Breast epithelium (tissue), 4 donors: Measurements from ENCODE around the gene MAP3K6. TPM values are rescaled to one million over a fixed set of nuclear protein-coding genes. Genes with fewer than 3 reads are reported as not detected.
"Not testable (repeated sequence)": the region's sequence is repeated elsewhere in the genome, so short reads cannot be mapped to it uniquely, and the experiment has no call there.

Source experiments
- DNase-seq, 2 donors: peaks; one replicate each; pipeline ENCODE4 v3.0.0-alpha.2; 2019; ENCODE audit warnings: low spot score in 2 of 2
- H3K27ac ChIP-seq, 2 donors: fragments of 200-600 bp; sonication (generic) in 1 of 2; one replicate each; pipeline ENCODE4 v1.5.1; 2016 to 2019; ENCODE audit warnings: mild to moderate bottlenecking in 1 of 2
- H3K27me3 ChIP-seq, 2 donors: fragments of 200-600 bp; sonication (generic) in 1 of 2; one replicate each; pipeline versions ENCODE4 v1.5.1 to v1.6.0; 2017 to 2019; ENCODE audit warnings: control low read depth in 1 of 2, mild to moderate bottlenecking in 1 of 2
- H3K36me3 ChIP-seq: fragments of 200-600 bp; one replicate; pipeline ENCODE4 v1.5.1; 2019
- H3K4me1 ChIP-seq, 2 donors: fragments of 200-600 bp; sonication (generic); one replicate each; pipeline ENCODE4 v1.5.1; 2016 to 2019; ENCODE audit warnings: control low read depth in 1 of 2
- H3K4me3 ChIP-seq, 3 donors: fragments of 200-600 bp; sonication (generic); 1 replicate in 2 of 3; 2 replicates in 1 of 3; pipeline ENCODE4 v1.5.1; 2016 to 2019; ENCODE audit warnings: mild to moderate bottlenecking in 3 of 3, moderate library complexity in 2 of 3
- H3K9me3 ChIP-seq, 2 donors: fragments of 200-600 bp; sonication (generic) in 1 of 2; one replicate each; pipeline ENCODE4 v1.5.1; 2016 to 2019; ENCODE audit warnings: control low read depth in 1 of 2
- POLR2A ChIP-seq: fragments of 450-650 bp; IDR thresholded peaks from one replicate; pipeline ENCODE4 v1.6.1; 2016; ENCODE audit warnings: antibody characterized with exemption, mild to moderate bottlenecking, moderate library complexity
- POLR2AphosphoS5 ChIP-seq, 3 donors: sonication (generic); formaldehyde crosslinking; IDR thresholded peaks; one replicate each; pipeline ENCODE4 v1.6.1; 2017; ENCODE audit warnings: antibody characterized with exemption in 3 of 3
- intact Hi-C: fragments of 100-400 bp; cut with DNase I; formaldehyde crosslinking; loops from one replicate; pipeline ENCODE4 v1.15.1; 2023; ENCODE audit warnings: low total_unique reads
- total RNA-seq, 3 donors: library from RNA; depleted of rRNA; stranded (reverse); fragments of >200 nt; gene quantifications; one replicate each; pipeline ENCODE4 v1.1.0, GENCODE V29; 2016
- TF ChIP-seq, protein P1 (sequence below), 3 donors: fragments of 450-650 bp; IDR thresholded peaks; one replicate each; pipeline ENCODE4 v1.5.1; 2016 to 2017; ENCODE audit warnings: antibody characterized with exemption in 3 of 3, mild to moderate bottlenecking in 3 of 3, moderate library complexity in 3 of 3

MAP3K6 gene
- total RNA-seq, 3 donors from 2014 or later, result 29.4 to 67.5 (median 52.0) TPM

DNA sequence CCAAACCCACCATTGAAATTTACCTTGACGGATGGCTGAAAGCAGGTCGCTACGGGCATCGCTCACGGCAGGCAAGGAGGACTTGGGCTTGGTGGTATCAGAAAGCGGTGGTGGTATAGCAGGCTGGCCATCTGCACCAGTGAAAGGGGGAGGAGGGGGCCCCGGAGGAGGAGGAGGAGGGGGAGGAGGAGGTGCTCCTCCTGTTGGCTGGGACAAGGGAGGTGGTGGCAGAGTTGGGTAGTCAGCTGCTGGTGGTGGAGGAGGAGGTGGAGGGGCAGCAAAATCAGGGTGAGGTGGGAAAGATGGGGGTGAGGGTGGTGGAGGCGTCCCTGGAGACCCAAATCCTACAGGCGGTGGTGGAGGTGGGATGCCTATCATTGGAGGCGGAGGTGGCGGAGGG, 42.9 kb upstream of the MAP3K6 start:
- TF ChIP-seq, protein P1, sequence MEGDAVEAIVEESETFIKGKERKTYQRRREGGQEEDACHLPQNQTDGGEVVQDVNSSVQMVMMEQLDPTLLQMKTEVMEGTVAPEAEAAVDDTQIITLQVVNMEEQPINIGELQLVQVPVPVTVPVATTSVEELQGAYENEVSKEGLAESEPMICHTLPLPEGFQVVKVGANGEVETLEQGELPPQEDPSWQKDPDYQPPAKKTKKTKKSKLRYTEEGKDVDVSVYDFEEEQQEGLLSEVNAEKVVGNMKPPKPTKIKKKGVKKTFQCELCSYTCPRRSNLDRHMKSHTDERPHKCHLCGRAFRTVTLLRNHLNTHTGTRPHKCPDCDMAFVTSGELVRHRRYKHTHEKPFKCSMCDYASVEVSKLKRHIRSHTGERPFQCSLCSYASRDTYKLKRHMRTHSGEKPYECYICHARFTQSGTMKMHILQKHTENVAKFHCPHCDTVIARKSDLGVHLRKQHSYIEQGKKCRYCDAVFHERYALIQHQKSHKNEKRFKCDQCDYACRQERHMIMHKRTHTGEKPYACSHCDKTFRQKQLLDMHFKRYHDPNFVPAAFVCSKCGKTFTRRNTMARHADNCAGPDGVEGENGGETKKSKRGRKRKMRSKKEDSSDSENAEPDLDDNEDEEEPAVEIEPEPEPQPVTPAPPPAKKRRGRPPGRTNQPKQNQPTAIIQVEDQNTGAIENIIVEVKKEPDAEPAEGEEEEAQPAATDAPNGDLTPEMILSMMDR (IDR thresholded peaks at IDR 0.05), result no peak
- no peak for TF ChIP-seq POLR2AphosphoS5 (IDR thresholded peaks at IDR 0.05)
- no peak for TF ChIP-seq POLR2A
- H3K36me3 ChIP-seq, result no peaks in the 10 kb centered on the region
- DNase-seq, result no peak
- peak overlapping the region in 1 of 2 donors; percentile 45 for H3K27ac ChIP-seq
- H3K4me3 ChIP-seq, result no peak overlapping the region
- intact Hi-C loops, result no loop called here
- H3K4me1 ChIP-seq, result peaks cover 3 to 25% of the 10 kb centered on the region in 2 donors
- H3K27me3 ChIP-seq, result no peaks in the 10 kb centered on the region
- H3K9me3 ChIP-seq, result no peaks in the 10 kb centered on the region

DNA sequence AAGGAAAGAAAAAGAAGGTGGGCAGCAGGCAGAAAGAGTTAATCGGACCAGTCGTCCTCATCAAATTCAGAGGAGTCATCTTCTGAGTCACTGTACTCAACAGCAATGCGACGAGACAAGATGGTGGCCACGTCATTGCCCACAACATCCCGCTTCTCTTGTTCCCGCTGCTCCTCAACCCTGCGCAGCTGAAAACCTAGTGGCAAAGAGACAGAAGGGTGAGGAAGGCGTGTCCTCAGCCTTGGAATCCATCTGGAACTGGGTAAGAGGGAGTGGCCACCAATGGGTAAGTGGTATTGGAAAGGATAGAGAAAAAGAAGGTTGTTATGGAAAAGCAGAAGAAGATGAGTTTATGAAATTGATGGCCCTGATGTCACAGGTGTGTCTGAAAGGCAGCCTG, 41.4 kb upstream of the MAP3K6 start:
- intact Hi-C loops, result no loop called here
- Histone ChIP-seq H3K27me3 (no peaks in the 10 kb centered on the region), H3K4me1 (peaks cover 9 to 35% of the 10 kb centered on the region in 2 donors), H3K9me3 (no peaks in the 10 kb centered on the region), H3K4me3 (no peak overlapping the region), H3K27ac (peak overlapping the region; percentile 91 to 93), H3K36me3 (no peaks in the 10 kb centered on the region)
- DNase-seq, result no peak
- TF ChIP-seq, protein P1 (IDR thresholded peaks at IDR 0.05), result no peak
- TF ChIP-seq POLR2A, result no peak
- TF ChIP-seq POLR2AphosphoS5 (IDR thresholded peaks at IDR 0.05), result no peak

DNA sequence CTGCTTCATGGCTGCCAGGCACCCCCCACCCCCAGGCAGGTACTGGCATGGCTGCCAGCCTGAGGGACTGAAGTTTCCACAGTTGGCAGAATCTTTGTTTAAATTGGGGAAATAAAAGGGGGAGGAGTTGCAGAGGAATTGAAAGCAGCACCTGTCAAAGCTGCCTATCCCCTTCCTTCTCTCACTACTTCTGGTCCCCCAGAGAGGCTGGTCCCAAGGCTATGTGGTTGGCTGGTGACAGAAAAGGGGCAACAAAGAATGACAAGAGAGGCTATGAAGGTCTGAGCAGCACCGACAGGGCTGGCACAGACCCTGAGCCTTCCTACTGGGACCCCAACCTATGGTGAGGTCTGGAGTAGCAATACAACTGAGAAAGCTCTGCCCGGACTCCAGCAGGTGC, 40.0 kb upstream of the MAP3K6 start:
- H3K9me3 ChIP-seq, H3K27me3 ChIP-seq, H3K36me3 ChIP-seq, intact Hi-C loops, H3K4me3 ChIP-seq, DNase-seq: not testable (repeated sequence)
- Histone ChIP-seq H3K27ac (peak overlapping the region; percentile 91 to 93), H3K4me1 (peaks cover 9 to 48% of the 10 kb centered on the region in 2 donors)

DNA sequence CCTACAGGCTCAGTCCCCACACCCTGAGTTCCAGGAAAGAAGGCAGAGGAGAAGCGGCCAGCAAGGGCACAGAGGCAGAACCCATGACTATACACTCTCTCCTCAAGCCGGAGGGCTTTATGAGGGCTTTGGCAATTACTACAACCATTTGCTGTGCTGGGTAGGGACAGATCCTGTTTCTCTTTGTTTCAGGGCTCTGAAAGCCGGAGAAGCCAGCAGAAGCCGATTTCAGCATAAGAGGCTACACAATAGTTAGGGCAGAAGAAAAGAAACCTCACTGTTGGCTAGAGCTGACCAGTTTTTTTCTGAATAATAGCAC, 39.6 kb upstream of the MAP3K6 start:
- Histone ChIP-seq H3K36me3 (no peaks in the 10 kb centered on the region), H3K4me3 (no peak overlapping the region), H3K27me3 (no peaks in the 10 kb centered on the region), H3K4me1 (peaks cover 12 to 53% of the 10 kb centered on the region in 2 donors), H3K27ac (peak overlapping the region; percentile 91 to 93), H3K9me3 (no peaks in the 10 kb centered on the region)
- intact Hi-C loops, result no loop called here
- peak in 1 of 2 donors; percentile 80 for DNase-seq
- TF ChIP-seq, protein P1 (IDR thresholded peaks at IDR 0.05), result no peak
- TF ChIP-seq POLR2AphosphoS5 (IDR thresholded peaks at IDR 0.05), result peak in 1 of 3 donors; percentile 55

DNA sequence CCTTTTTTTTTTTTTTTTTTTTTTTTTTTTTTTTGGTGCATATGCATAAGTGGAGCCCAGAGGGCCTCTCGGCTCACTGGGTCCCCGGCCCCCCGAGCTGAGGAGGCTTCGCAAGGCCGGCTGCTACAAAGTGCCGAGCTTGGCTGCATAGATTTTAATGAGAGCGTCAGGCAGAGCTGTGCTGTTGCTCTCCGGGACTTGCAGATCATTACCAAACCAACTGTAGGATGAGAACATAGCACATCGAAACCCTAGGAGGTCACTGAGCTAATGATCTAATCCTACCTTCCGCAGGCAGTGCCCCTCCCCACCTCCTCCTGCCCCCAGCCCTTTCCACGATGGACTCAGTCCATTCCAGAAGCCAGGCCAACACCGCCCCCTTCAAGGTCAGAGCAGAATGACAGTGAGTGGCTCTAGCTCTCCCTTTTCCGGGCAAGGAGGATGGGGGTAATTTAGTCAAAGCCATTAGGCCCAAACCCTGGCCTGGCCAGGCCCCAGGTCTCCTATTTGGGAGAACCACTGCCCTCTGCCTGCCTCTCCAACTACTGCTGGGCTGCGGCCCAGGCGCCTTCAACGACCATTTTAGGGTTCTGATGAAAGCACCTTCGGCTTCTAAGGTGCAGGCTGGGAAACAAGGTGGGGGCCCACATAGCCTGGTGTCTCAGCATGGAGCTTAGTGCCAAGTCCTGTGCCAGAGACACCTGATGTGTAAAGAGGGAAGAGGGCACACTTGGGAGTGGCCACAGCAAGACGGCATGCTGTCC, 39.0 kb upstream of the MAP3K6 start:
- H3K9me3 ChIP-seq, H3K27me3 ChIP-seq, H3K36me3 ChIP-seq, H3K4me3 ChIP-seq, intact Hi-C loops, DNase-seq: not testable (repeated sequence)
- H3K27ac ChIP-seq, result peak overlapping the region; percentile 91 to 93
- TF ChIP-seq, protein P1 (IDR thresholded peaks at IDR 0.05), result peak in 1 of 3 donors; percentile 18
- H3K4me1 ChIP-seq, result peaks cover 12 to 58% of the 10 kb centered on the region in 2 donors
